Measurements from ENCODE around the gene CLNS1A.

- TF ChIP-seq CTCF (IDR thresholded peaks at IDR 0.05; ENCODE audit: low read length) (no peak), EZH2phosphoT487 (IDR thresholded peaks at IDR 0.05; ENCODE audit: low read length) (no peak)
Observed at GRCh38 chr11:77656362-77656761, 18.8 kb upstream of the CLNS1A start.
